PFSK-1 (cell line): ENCODE measurements around the gene BCL2L15.

Source experiments
- FOXP2 ChIP-seq: optimal IDR thresholded peaks from 2 replicates; pipeline ENCODE3; 2011; ENCODE audit warnings: borderline replicate concordance, control low read depth, inconsistent platforms; ENCODE audit not compliant: insufficient read depth; ENCODE audit errors: extremely low read length, extremely low read depth
- POLR2AphosphoS5 ChIP-seq: IDR thresholded peaks from 2 replicates; pipeline ENCODE4 v1.6.1; 2012; ENCODE audit warnings: low read depth, mild to moderate bottlenecking, control low read depth, low read length, moderate library complexity
- SIN3A ChIP-seq: IDR thresholded peaks from 2 replicates; pipeline ENCODE4 v1.6.1; 2012; ENCODE audit warnings: mild to moderate bottlenecking, low read length, moderate library complexity, borderline replicate concordance; ENCODE audit not compliant: insufficient read depth
- TAF1 ChIP-seq: IDR thresholded peaks from 2 replicates; pipeline ENCODE4 v1.6.1; 2012; ENCODE audit warnings: low read length, control low read depth, borderline replicate concordance; ENCODE audit not compliant: insufficient read depth
- TF ChIP-seq, protein P1 (sequence below), 2 experiments: IDR thresholded peaks; 2 replicates each; pipeline versions ENCODE4 v1.6.1 to v1.8.0; 2011 to 2012; ENCODE audit warnings: low read depth in 2 of 2, low read length in 2 of 2, control low read depth in 1 of 2, inconsistent platforms in 1 of 2, mild to moderate bottlenecking in 1 of 2, moderate library complexity in 1 of 2; ENCODE audit not compliant: insufficient read depth in 1 of 2

BCL2L15 gene

DNA sequence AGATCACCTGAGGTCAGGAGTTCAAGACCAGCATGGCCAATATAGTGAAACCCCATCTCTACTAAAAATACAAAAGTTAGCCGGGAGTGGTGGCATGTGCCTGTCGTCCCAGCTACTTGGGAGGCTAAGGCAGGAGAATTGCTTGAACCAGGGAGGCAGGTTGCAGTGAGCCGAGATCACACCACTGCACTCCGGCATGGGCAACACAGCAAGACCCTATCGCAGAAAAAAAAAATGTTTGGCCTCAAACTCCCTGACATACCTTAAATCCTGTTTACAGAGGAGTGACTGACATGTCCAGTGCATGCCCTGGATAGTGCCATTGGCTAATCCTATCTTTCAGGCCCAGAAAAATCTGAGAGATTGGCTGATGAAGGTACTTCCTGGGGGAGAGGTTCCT, 29.6 kb upstream of the BCL2L15 start:
- TF ChIP-seq SIN3A (no peak), POLR2AphosphoS5 (no peak)

- TF ChIP-seq SIN3A: no peak
- TF ChIP-seq, protein P1, sequence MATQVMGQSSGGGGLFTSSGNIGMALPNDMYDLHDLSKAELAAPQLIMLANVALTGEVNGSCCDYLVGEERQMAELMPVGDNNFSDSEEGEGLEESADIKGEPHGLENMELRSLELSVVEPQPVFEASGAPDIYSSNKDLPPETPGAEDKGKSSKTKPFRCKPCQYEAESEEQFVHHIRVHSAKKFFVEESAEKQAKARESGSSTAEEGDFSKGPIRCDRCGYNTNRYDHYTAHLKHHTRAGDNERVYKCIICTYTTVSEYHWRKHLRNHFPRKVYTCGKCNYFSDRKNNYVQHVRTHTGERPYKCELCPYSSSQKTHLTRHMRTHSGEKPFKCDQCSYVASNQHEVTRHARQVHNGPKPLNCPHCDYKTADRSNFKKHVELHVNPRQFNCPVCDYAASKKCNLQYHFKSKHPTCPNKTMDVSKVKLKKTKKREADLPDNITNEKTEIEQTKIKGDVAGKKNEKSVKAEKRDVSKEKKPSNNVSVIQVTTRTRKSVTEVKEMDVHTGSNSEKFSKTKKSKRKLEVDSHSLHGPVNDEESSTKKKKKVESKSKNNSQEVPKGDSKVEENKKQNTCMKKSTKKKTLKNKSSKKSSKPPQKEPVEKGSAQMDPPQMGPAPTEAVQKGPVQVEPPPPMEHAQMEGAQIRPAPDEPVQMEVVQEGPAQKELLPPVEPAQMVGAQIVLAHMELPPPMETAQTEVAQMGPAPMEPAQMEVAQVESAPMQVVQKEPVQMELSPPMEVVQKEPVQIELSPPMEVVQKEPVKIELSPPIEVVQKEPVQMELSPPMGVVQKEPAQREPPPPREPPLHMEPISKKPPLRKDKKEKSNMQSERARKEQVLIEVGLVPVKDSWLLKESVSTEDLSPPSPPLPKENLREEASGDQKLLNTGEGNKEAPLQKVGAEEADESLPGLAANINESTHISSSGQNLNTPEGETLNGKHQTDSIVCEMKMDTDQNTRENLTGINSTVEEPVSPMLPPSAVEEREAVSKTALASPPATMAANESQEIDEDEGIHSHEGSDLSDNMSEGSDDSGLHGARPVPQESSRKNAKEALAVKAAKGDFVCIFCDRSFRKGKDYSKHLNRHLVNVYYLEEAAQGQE (IDR thresholded peaks at IDR 0.05; ENCODE audit: insufficient read depth in 1 of 2, low read depth in 2 of 2, low read length in 2 of 2): no peak
These were observed 26.7 kb upstream of the BCL2L15 start for GRCh38 chr1:113913887-113914664.

DNA sequence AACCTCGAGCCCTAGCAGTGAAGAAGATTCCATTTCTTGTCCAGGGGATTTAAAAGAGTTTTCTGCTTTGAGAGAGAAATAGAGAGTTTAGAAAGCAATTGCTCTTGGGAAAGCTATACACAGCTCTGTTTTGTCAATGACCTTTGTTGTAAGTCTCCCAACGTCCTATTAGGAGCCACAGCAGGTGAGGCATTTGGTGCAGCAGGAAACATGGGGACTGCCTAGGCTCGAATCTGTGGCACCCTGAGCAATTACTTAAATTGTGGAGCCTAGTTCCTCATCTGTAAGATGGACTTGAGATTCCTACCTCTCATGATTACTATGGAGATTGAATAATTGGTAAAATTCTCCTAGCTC, 25.9 kb upstream of the BCL2L15 start:
- TF ChIP-seq TAF1 (no peak), SIN3A (no peak), POLR2AphosphoS5 (no peak), FOXP2 (no peak)
- TF ChIP-seq, protein P1 (IDR thresholded peaks at IDR 0.05; ENCODE audit: insufficient read depth in 1 of 2, low read depth in 2 of 2, low read length in 2 of 2): no peak

DNA sequence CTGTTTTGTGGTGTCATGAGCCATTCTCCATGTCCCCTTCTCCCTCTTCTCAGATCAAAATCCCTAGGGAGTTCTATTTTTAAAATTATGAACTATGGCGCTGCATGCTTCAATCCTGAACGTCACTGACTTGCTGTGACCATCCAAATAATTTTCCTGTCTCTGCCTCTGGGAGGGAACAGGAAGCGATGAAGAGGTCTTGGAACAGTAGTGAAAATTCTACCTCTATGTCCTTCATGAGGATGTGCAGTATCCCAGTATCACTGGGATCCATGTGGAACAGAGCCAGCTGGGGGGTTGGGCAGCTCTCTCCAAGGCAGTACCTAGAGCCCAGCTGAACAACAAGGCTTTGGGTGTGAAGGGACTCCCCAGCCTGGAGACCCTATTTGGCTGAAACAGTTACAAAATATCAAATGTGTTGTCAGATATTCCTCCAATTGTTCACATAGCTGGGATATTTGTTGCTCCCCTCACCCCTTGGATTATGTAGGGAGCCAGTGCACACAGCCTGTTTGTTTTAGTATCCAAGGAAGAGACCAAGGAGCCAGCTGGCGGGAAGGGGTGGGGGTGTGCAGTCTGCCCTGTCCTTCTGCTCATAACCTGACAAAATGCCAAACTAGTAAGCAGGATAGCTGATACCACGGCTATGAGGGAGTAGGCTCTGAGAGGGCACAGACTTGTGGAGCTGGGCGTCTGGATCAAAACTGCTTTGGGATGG, 25.4 kb upstream of the BCL2L15 start:
- TF ChIP-seq, protein P1 (IDR thresholded peaks at IDR 0.05; ENCODE audit: insufficient read depth in 1 of 2, low read depth in 2 of 2, low read length in 2 of 2): no peak
- TF ChIP-seq SIN3A: no peak
- no peak for TF ChIP-seq TAF1
- TF ChIP-seq POLR2AphosphoS5: no peak
- no peak for TF ChIP-seq FOXP2

- TF ChIP-seq TAF1: no peak
- no peak for TF ChIP-seq FOXP2
- TF ChIP-seq POLR2AphosphoS5: no peak
- TF ChIP-seq SIN3A: 0 out of 2 replicates have a peak, but pooled peaks have one; percentile 67
- TF ChIP-seq, protein P1 (IDR thresholded peaks at IDR 0.05; ENCODE audit: insufficient read depth in 1 of 2, low read depth in 2 of 2, low read length in 2 of 2): no peak
These were observed 18.1 kb upstream of the BCL2L15 start for GRCh38 chr1:113905435-113905861.
